Testis (tissue), 3 donors: ENCODE measurements around the gene TMEM271. TPM values are rescaled to one million over a fixed set of nuclear protein-coding genes. Genes with fewer than 3 reads are reported as not detected.

Experiments used
- DNase-seq: peaks from one replicate; pipeline ENCODE4 v3.0.0-alpha.2; 2019
- H3K27ac ChIP-seq, 2 donors: fragments of 200-600 bp; sonication (generic); one replicate each; pipeline ENCODE4 v1.5.1; 2019
- H3K27me3 ChIP-seq: fragments of 200-600 bp; sonication (generic); one replicate; pipeline ENCODE4 v1.5.1; 2019
- H3K36me3 ChIP-seq: fragments of 200-600 bp; sonication (generic); one replicate; pipeline ENCODE4 v1.5.1; 2017; ENCODE audit warnings: low read depth; ENCODE audit errors: missing control alignments
- H3K4me1 ChIP-seq: fragments of 200-600 bp; sonication (generic); one replicate; pipeline ENCODE4 v1.5.1; 2019
- H3K4me3 ChIP-seq, 2 donors: fragments of 200-600 bp; sonication (generic); one replicate each; pipeline ENCODE4 v1.5.1; 2017 to 2019
- H3K9me3 ChIP-seq: fragments of 200-600 bp; sonication (generic); one replicate; pipeline ENCODE4 v1.5.1; 2017
- CTCF ChIP-seq, 3 experiments: fragments of 450-650 bp in 2 of 3; fragments of 200-600 bp in 1 of 3; sonication (generic) in 1 of 3; IDR thresholded peaks; one replicate each; pipeline ENCODE4 v1.5.1; 2016 to 2019; ENCODE audit warnings: antibody characterized with exemption in 3 of 3, mild to moderate bottlenecking in 2 of 3, moderate library complexity in 1 of 3
- POLR2A ChIP-seq: fragments of 450-650 bp; IDR thresholded peaks from one replicate; pipeline ENCODE4 v1.6.1; 2017; ENCODE audit warnings: antibody characterized with exemption, mild to moderate bottlenecking, moderate library complexity
- WGBS, 2 donors: methylation state at CpG; one replicate each; pipeline ENCODE4 v1.1.5; 2018; 5-methylcytosine and 5-hydroxymethylcytosine counted together
- intact Hi-C: fragments of 100-400 bp; cut with DNase I; formaldehyde crosslinking; loops from one replicate; pipeline ENCODE4 v1.15.1; 2023; ENCODE audit warnings: low total_unique reads
- polyA plus RNA-seq: library from polyadenylated mRNA; stranded (reverse); fragments of 350-450 nt; fragmentation: Illumina TruSeq; extraction: RNeasy Lipid Tissue Mini Kit (QIAGEN cat#74804); gene quantifications from one replicate; pipeline ENCODE4 v1.2.3, GENCODE V29; 2014; ENCODE audit warnings: low read depth, low replicate concordance; ENCODE audit not compliant: insufficient read depth
- total RNA-seq, 2 donors: library from RNA; depleted of rRNA; stranded (reverse); fragments of >200 nt; gene quantifications; one replicate each; pipeline ENCODE4 v1.2.3, GENCODE V29; 2016

Gene TMEM271
- total and polyA plus RNA-seq, 3 donors from 2014 or later, result 0.37 to 1.7 (median 1.7) TPM

DNA sequence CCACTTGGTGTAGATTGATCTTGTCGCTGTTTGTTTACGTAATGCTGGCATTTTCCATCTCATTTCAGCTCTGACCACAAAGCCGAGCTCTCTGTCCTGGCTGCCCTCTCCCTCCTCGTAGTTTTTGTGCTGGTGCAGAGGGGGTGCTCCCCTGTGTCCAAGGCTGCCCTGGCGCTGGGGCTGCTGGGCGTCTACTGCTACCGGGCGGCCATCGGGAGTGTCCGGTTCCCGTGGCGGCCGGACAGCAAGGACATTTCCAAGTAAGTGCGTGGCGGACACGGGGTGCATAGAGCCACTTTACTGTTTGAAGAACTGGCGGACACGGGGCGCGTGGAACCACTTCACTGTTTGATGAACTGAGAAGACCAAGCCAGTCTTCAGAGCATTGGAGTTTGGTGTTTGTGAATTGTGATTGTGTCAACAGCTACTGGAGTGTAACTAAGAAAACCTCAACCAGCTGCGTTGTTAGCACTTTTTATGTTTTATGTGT, 49.1 kb downstream of the TMEM271 start:
- Histone ChIP-seq H3K36me3 (no peaks in the 10 kb centered on the region), H3K4me3 (no peak overlapping the region), H3K4me1 (no peaks in the 10 kb centered on the region), H3K27me3 (no peaks in the 10 kb centered on the region), H3K27ac (no peak overlapping the region), H3K9me3 (no peaks in the 10 kb centered on the region)
- intact Hi-C loops, result no loop called here
- TF ChIP-seq POLR2A (no peak), CTCF (IDR thresholded peaks at IDR 0.05) (no peak)
- DNase-seq, result no peak
- WGBS, 2 donors, result 96 to 98% methylated on average over 21 of the region's 21 CpGs

DNA sequence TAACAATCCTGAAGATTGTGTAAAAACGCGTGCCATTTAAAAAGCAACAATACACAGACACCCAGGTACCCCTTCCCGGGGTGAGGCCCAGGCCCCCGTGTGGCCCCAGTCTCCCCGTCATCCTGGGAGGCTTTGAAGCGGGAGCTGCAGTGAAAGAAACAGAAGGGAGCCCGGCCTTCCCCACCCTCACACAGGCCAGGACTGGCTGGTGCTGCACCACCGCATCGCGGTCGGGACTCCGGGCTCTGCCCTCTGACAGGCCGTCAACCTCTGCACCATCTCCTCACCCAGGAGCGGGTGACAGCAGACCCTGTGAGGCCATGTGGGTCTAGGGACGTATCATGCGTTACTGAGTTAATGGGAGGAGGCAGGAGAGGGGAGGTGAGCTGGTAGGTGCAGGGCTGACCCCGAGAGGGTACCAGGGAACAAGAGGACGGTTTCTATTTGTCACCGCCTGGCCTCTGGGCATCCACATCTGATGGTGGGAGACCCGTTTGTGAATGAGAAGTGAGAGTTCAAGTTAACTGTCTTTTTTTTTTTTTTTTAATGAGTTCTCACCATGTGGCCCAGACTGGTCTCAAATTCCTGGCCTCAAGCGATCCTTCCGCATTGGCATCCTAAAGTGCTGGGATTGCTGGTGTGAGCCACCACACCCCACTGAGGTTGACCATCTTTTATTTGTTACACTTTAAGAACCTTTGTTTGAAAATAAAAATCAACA, 49.7 kb downstream of the TMEM271 start:
- no peaks in the 10 kb centered on the region for H3K27me3 ChIP-seq
- no peaks in the 10 kb centered on the region for H3K4me1 ChIP-seq
- H3K4me3 ChIP-seq, result no peak overlapping the region
- DNase-seq, result no peak
- intact Hi-C loops, result no loop called here
- no peak for TF ChIP-seq CTCF (IDR thresholded peaks at IDR 0.05)
- TF ChIP-seq POLR2A, result no peak
- 96% methylated on average over 22 of the region's 22 CpGs for WGBS, 2 donors
- no peaks in the 10 kb centered on the region for H3K36me3 ChIP-seq
- H3K9me3 ChIP-seq, result no peaks in the 10 kb centered on the region
- no peak overlapping the region for H3K27ac ChIP-seq

GRCh38 chr4:525660-526059, 50.4 kb downstream of the TMEM271 start:
- no peak for DNase-seq
- no peak for TF ChIP-seq CTCF (IDR thresholded peaks at IDR 0.05)
- no peak for TF ChIP-seq POLR2A
- H3K36me3 ChIP-seq, result no peaks in the 10 kb centered on the region

GRCh38 chr4:524196-524595, 51.9 kb downstream of the TMEM271 start:
- H3K4me1 ChIP-seq, result no peaks in the 10 kb centered on the region
- no peak overlapping the region for H3K4me3 ChIP-seq
- no peak for TF ChIP-seq CTCF (IDR thresholded peaks at IDR 0.05)
- TF ChIP-seq POLR2A, result no peak
- H3K27ac ChIP-seq, result no peak overlapping the region
- no peaks in the 10 kb centered on the region for H3K36me3 ChIP-seq
- 83 to 95% methylated on average over 15 of the region's 15 CpGs for WGBS, 2 donors
- intact Hi-C loops, result no loop called here
- H3K9me3 ChIP-seq, result no peaks in the 10 kb centered on the region
- DNase-seq, result no peak
- no peaks in the 10 kb centered on the region for H3K27me3 ChIP-seq

More at GRCh38 chr4:525660-526059, 50.4 kb downstream of the TMEM271 start:
- Histone ChIP-seq H3K9me3 (no peaks in the 10 kb centered on the region), H3K4me1 (no peaks in the 10 kb centered on the region), H3K4me3 (no peak overlapping the region), H3K27me3 (no peaks in the 10 kb centered on the region), H3K27ac (no peak overlapping the region)
- intact Hi-C loops, result no loop called here
- WGBS, 2 donors, result 95 to 100% methylated on average over 15 of the region's 15 CpGs

Other genes with a start within 250 kb of the TMEM271 start
- gene ZNF141, start 238.5 kb downstream of the TMEM271 start, total RNA-seq, result 10 to 100 TPM; 30.0 to 30.6 TPM
- gene ZNF141, start 238.5 kb downstream of the TMEM271 start, polyA plus RNA-seq, result 5.9 TPM
- 10 to 100 TPM; 44.2 to 60.7 TPM for gene ZNF721, start 77.1 kb downstream of the TMEM271 start, total RNA-seq
- 14.1 TPM for gene ZNF721, start 77.1 kb downstream of the TMEM271 start, polyA plus RNA-seq
- gene PIGG, start 77.1 kb downstream of the TMEM271 start, total RNA-seq, result 10 to 100 TPM; 86.9 to 93.4 TPM
- 49.8 TPM for gene PIGG, start 77.1 kb downstream of the TMEM271 start, polyA plus RNA-seq
- gene PDE6B, start 49.3 kb upstream of the TMEM271 start, total RNA-seq, result 10 to 100 TPM in 1 of 2 donors, 1 to 10 TPM in 1; 5.9 to 11.4 TPM
- gene PDE6B, start 49.3 kb upstream of the TMEM271 start, polyA plus RNA-seq, result 5.9 TPM
- gene ATP5ME, start 98.0 kb upstream of the TMEM271 start, total RNA-seq, result 100 to 1,000 TPM; 123 to 139 TPM
- gene ATP5ME, start 98.0 kb upstream of the TMEM271 start, polyA plus RNA-seq, result 299 TPM
- gene MYL5, start 98.2 kb upstream of the TMEM271 start, total RNA-seq, result 10 to 100 TPM; 34.2 to 45.0 TPM
- gene MYL5, start 98.2 kb upstream of the TMEM271 start, polyA plus RNA-seq, result 33.9 TPM
- gene SLC49A3, start 112.9 kb upstream of the TMEM271 start, total RNA-seq, result 10 to 100 TPM in 1 of 2 donors, 1 to 10 TPM in 1; 7.3 to 10.1 TPM
- 23.5 TPM for gene SLC49A3, start 112.9 kb upstream of the TMEM271 start, polyA plus RNA-seq
- 10 to 100 TPM; 84.2 to 84.8 TPM for gene PCGF3, start 129.5 kb upstream of the TMEM271 start, total RNA-seq
- gene PCGF3, start 129.5 kb upstream of the TMEM271 start, polyA plus RNA-seq, result 37.3 TPM
- 1 to 10 TPM; 5.5 to 8.2 TPM for gene CPLX1, start 249.8 kb upstream of the TMEM271 start, total RNA-seq
- gene CPLX1, start 249.8 kb upstream of the TMEM271 start, polyA plus RNA-seq, result 4.4 TPM